Brain microvascular endothelial cell (primary cell): Measurements from ENCODE around the gene ANKRD9.

ENCODE experiments used
- DNase-seq: peaks from one replicate; pipeline ENCODE4 v3.0.0-alpha.2; 2020
- H3K27ac ChIP-seq: fragments of 250-450 bp; sonication (Bioruptor Pico); 2 replicates; pipeline ENCODE4 v1.5.1; 2020; ENCODE audit warnings: mild to moderate bottlenecking, moderate library complexity
- H3K27me3 ChIP-seq: fragments of 250-450 bp; sonication (Bioruptor Pico); replicated peaks from 2 replicates; pipeline ENCODE4 v1.5.1; 2020; ENCODE audit warnings: mild to moderate bottlenecking
- H3K36me3 ChIP-seq: fragments of 250-450 bp; sonication (Bioruptor Pico); replicated peaks from 2 replicates; pipeline ENCODE4 v1.5.1; 2020; ENCODE audit warnings: mild to moderate bottlenecking
- H3K4me3 ChIP-seq: 2 replicates; pipeline ENCODE4 v1.5.1; 2011; ENCODE audit warnings: low read depth, mild to moderate bottlenecking, control low read depth, low read length, moderate library complexity
- in situ Hi-C: cut with HindIII; loops from 2 replicates; pipeline ENCODE4 v1.10.0; 2017; ENCODE audit warnings: low sequenced_read_pairs, low pct_ligation_motif_present
- TF ChIP-seq, protein P1 (sequence below): IDR thresholded peaks from 2 replicates; pipeline ENCODE4 v1.5.1; 2011; ENCODE audit warnings: low read depth, mild to moderate bottlenecking, moderate library complexity, low read length, control low read depth, inconsistent platforms; ENCODE audit errors: missing control alignments

The ANKRD9 gene

DNA sequence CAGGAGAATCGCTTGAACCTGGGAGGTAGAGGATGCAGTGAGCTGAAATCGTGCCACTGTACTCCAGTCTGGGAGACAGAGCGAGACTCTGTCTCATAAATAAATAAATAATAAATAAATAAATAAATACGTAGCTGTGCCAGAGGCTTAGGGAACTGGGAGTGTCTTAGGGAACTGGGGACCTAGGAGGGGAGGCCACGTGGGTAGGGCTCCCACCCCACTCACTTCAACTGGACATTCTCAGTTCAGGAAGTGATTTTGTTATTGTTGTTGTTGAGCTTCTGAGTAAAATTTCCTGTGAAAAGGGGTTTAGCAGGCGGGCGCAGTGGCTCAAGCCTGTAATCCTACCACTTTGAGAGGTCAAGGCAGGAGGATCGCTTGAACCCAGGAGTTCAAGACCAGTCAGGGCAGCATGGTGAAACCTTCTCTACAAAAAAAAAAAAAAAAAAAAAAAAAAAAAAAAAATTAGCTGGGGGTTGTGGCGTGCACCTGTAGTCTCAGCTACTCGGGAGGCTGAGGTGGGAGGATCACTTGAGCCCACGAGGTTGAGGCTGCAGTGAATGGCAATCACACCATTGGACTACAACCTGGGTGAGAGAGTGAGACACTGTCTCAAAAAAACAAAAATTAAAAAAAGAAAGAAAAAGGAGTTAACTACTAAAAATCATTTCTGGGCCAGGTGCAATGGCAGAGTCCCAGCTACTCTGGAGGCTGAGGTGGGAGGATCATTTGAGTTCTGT, 19.0 kb upstream of the ANKRD9 start:
- in situ Hi-C loops, result no loop called here
- TF ChIP-seq, protein P1, sequence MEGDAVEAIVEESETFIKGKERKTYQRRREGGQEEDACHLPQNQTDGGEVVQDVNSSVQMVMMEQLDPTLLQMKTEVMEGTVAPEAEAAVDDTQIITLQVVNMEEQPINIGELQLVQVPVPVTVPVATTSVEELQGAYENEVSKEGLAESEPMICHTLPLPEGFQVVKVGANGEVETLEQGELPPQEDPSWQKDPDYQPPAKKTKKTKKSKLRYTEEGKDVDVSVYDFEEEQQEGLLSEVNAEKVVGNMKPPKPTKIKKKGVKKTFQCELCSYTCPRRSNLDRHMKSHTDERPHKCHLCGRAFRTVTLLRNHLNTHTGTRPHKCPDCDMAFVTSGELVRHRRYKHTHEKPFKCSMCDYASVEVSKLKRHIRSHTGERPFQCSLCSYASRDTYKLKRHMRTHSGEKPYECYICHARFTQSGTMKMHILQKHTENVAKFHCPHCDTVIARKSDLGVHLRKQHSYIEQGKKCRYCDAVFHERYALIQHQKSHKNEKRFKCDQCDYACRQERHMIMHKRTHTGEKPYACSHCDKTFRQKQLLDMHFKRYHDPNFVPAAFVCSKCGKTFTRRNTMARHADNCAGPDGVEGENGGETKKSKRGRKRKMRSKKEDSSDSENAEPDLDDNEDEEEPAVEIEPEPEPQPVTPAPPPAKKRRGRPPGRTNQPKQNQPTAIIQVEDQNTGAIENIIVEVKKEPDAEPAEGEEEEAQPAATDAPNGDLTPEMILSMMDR, result no peak
- no peak overlapping the region for H3K27ac ChIP-seq
- no peak overlapping the region for H3K4me3 ChIP-seq
- no peaks in the 10 kb centered on the region for H3K27me3 ChIP-seq
- no peak for DNase-seq
- H3K36me3 ChIP-seq, result no peaks in the 10 kb centered on the region

DNA sequence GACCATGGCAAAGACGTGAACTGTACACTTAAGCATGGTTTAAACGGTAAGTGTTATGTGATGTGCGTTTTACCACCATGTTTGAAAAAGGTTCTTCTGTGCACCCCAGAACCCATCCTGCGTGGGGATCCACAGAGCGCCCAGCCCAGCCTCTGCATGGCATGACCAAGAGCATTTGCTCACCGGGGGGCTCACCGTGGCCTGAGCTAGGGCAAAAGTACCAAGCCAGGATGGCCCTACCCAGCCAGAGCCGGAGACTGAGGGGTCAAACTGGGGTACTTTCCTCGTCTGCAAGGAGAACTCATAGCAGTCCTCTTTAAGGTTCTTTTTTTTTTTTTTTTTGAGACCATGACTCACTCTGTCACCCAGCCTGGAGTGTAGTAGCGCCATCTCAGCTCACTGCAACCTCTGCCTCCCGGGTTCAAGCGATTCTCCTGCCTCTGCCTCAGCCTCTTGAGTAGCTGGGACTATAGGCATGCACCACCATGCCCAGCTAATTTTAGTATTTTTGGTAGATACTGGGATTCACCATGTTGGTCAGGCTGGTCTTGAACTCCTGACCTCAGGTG, 16.4 kb upstream of the ANKRD9 start:
- TF ChIP-seq, protein P1, result no peak
- DNase-seq, result no peak
- H3K27me3 ChIP-seq, result no peaks in the 10 kb centered on the region
- in situ Hi-C loops, result no loop called here
- H3K36me3 ChIP-seq, result no peaks in the 10 kb centered on the region
- H3K27ac ChIP-seq, result no peak overlapping the region
- no peak overlapping the region for H3K4me3 ChIP-seq

DNA sequence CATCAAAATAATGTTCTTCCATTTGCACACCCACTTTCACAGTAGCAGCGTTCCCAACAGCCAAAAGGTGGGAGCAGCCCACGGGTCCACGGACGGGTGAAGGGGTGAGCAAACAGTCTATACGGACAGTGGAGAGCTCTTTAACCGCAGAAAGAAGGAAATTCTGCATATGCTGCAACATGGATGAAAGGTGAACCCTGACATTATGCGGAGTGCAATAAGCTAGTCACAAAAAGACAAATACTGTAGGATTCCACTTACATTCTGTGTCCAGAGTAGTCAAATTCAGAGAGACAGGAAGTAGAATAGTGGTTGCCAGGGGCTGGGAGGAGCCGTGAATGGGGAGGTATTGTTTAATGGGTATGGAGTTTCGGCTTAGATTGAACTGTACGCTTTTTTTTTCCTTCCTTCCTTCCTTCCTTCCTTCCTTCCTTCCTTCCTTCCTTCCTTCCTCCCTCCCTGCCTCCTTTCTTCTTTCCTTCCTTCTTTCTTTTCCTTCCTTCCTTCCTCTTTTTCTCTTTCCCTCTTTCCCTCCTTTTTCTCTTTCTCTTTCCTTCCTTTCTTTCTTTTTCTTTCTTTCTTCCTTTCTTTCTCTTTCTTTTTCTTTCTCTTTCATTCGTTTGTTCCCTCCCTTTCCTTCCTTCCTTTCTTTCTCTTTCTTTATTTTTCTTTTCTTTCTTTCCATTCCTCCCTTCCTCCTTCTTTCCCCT, 15.8 kb upstream of the ANKRD9 start:
- in situ Hi-C loops, result no loop called here
- H3K27ac ChIP-seq, result peak overlapping the region; percentile 56
- peak; percentile 59 for DNase-seq
- TF ChIP-seq, protein P1, result no peak
- peak overlapping the region; percentile 75 for H3K4me3 ChIP-seq
- H3K36me3 ChIP-seq, result no peaks in the 10 kb centered on the region
- no peaks in the 10 kb centered on the region for H3K27me3 ChIP-seq

DNA sequence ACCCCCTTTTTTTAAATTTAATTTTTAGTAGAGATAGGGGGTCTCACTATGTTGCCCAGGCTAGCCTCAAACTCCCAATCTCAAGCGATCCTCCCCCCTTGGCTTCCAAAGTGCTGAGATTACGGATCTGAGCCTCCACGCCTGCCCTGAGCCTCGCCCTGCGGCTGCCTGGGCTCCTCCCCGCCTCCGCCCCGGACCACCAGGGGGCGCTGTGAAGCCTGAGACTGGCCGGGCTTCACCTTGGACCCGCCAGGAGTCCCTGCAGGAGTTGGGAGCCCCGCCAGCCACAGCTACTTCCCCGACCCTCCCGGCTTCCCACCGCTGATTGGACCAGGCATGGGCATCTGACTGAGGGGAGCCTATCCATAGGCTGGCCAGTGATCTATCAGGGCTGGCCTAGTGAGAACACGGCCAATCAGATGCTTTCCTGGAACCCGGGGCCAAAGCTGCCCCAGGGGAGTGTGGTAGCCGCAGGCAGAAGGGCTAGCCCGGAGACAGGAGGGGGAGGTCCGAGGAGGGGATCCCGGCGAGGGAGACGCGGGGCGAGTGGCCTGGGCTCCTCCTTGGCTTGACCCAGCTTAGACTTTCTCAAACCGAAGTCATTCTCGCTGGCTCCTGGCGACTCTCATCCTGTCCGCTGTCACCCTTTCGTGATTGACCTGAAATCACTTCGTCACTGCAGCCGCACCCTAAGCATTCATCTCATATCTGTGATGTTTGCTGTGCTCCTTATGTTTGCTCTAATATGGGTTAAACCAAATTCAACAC, 15.1 kb upstream of the ANKRD9 start:
- DNase-seq, result peak; percentile 99
- in situ Hi-C loops, result no loop called here
- TF ChIP-seq, protein P1, result peak; percentile 100
- peak overlapping the region; percentile 56 for H3K27ac ChIP-seq
- no peaks in the 10 kb centered on the region for H3K36me3 ChIP-seq
- no peaks in the 10 kb centered on the region for H3K27me3 ChIP-seq
- peak overlapping the region; percentile 75 for H3K4me3 ChIP-seq

DNA sequence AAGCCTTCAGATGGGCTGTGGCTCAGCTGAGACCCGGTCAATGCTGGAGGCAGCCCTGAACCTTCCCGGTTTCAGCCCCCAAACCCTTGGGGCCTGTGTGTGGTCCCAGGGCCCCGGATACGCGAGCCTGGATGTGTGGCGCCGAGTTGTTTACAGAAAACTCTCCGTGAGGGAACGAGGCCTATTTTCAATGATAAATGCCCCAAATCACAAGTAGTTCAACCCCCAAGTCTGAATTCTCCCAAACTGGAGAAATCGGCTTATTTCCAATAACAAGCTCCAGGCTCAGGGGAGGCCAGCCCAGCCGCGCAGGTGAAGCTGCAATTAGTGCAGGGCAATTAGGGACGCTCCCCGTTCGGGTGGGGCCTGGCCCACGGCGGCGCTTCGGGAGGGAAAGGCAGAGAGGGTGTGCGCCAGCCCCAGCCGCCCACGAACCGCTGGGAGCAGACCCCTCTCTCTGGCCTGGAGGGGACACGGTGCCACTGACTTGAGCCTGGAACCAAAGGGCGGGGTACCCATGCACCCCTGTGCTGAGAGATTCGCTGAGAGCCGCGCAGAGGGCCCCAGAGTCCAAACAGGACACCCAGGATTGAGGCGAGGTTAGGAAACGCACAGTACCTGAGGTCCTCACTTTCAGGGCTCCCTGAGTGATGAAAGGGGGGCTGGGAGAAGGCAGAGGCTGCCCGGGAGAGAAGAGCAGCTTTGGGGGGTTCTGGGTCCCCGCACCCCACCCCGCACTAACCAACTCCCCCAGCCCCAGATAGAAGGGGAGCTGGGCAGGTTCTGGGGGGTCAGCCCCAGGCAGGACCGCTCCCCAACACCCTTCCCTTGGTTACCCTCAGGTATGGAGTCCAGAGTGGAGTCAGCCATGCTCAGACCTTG, 14.2 kb upstream of the ANKRD9 start:
- H3K4me3 ChIP-seq, result peak overlapping the region; percentile 17
- in situ Hi-C loops, result no loop called here
- TF ChIP-seq, protein P1, result no peak
- no peaks in the 10 kb centered on the region for H3K27me3 ChIP-seq
- H3K36me3 ChIP-seq, result no peaks in the 10 kb centered on the region
- DNase-seq, result no peak
- H3K27ac ChIP-seq, result no peak overlapping the region
